NCI-H1092 treated with DMSO at 0.1 percent for 48 hours (cell line): ENCODE measurements around the gene SMIM45.

Experiments
- DNase-seq: peaks from one replicate; lab custom pipeline; 2025; lab: John Stamatoyannopoulos, UW

SMIM45 gene

GRCh38 chr22:41915786-41916493, 36.0 kb upstream of the SMIM45 start:
- no peak for DNase-seq

GRCh38 chr22:41916745-41917358, 35.1 kb upstream of the SMIM45 start:
- no peak for DNase-seq

- DNase-seq: peak; percentile 93
These were observed 34.5 kb upstream of the SMIM45 start for GRCh38 chr22:41917375-41917902.

- peak; percentile 72 for DNase-seq
These were observed 33.8 kb upstream of the SMIM45 start for GRCh38 chr22:41917903-41918791.

GRCh38 chr22:41919357-41920224, 32.4 kb upstream of the SMIM45 start:
- no peak for DNase-seq

GRCh38 chr22:41920271-41920976, 31.5 kb upstream of the SMIM45 start:
- DNase-seq: no peak

- no peak for DNase-seq
These were observed 29.6 kb upstream of the SMIM45 start for GRCh38 chr22:41922328-41922727.

GRCh38 chr22:41922940-41923594, 28.9 kb upstream of the SMIM45 start:
- no peak for DNase-seq

- no peak for DNase-seq
These were observed 28.2 kb upstream of the SMIM45 start for GRCh38 chr22:41923595-41924276.

- DNase-seq: no peak
These were observed 26.0 kb upstream of the SMIM45 start for GRCh38 chr22:41925783-41926460.

GRCh38 chr22:41927813-41928212, 24.1 kb upstream of the SMIM45 start:
- DNase-seq: no peak

GRCh38 chr22:41928593-41929417, 23.1 kb upstream of the SMIM45 start:
- no peak for DNase-seq

- DNase-seq: peak; percentile 88
These were observed 22.5 kb upstream of the SMIM45 start for GRCh38 chr22:41929418-41929810.

- DNase-seq: no peak
These were observed 20.2 kb upstream of the SMIM45 start for GRCh38 chr22:41931701-41932269.

- no peak for DNase-seq
These were observed 19.6 kb upstream of the SMIM45 start for GRCh38 chr22:41932353-41932752.

- DNase-seq: no peak
These were observed 18.4 kb upstream of the SMIM45 start for GRCh38 chr22:41933411-41934177.
